Hepatocyte (in vitro differentiated cells): Measurements from ENCODE around the gene KDM4B. TPM values are rescaled to one million over a fixed set of nuclear protein-coding genes. Genes with fewer than 3 reads are reported as not detected.

Experiments
- DNase-seq: peaks from one replicate; pipeline ENCODE4 v3.0.0-alpha.2; 2016; ENCODE audit warnings: low spot score
- H2AFZ ChIP-seq: fragments of 200-600 bp; sonication (generic); 2 replicates; pipeline ENCODE4 v1.6.0; 2016; ENCODE audit warnings: antibody characterized with exemption, mild to moderate bottlenecking
- H3K27ac ChIP-seq: fragments of 200-600 bp; sonication (generic); 2 replicates; pipeline ENCODE4 v1.5.1; 2016; ENCODE audit warnings: mild to moderate bottlenecking
- H3K27me3 ChIP-seq: fragments of 200-600 bp; sonication (generic); 2 replicates; pipeline ENCODE4 v1.6.1; 2016
- H3K36me3 ChIP-seq: fragments of 200-600 bp; sonication (generic); replicated peaks from 2 replicates; pipeline ENCODE4 v1.5.1; 2016; ENCODE audit warnings: low read depth; ENCODE audit not compliant: insufficient read depth
- H3K4me1 ChIP-seq: fragments of 200-600 bp; sonication (generic); 2 replicates; pipeline ENCODE4 v1.5.1; 2016; ENCODE audit warnings: mild to moderate bottlenecking, moderate library complexity; ENCODE audit not compliant: insufficient read depth
- H3K4me2 ChIP-seq: fragments of 200-600 bp; sonication (generic); 2 replicates; pipeline ENCODE4 v1.6.0; 2016
- H3K4me3 ChIP-seq: fragments of 200-600 bp; sonication (generic); 2 replicates; pipeline ENCODE4 v1.5.1; 2016; ENCODE audit warnings: mild to moderate bottlenecking
- H3K79me2 ChIP-seq: fragments of 200-600 bp; sonication (generic); 2 replicates; pipeline ENCODE4 v1.6.0; 2017; ENCODE audit warnings: mild to moderate bottlenecking
- H3K9me2 ChIP-seq: fragments of 200-600 bp; sonication (generic); replicated peaks from 2 replicates; pipeline ENCODE4 v1.6.0; 2017; ENCODE audit warnings: mild to moderate bottlenecking; ENCODE audit not compliant: insufficient read depth
- H3K9me3 ChIP-seq: fragments of 200-600 bp; sonication (generic); 2 replicates; pipeline ENCODE4 v1.5.1; 2016; ENCODE audit warnings: low read depth, mild to moderate bottlenecking
- H4K20me1 ChIP-seq: fragments of 200-600 bp; sonication (generic); 2 replicates; pipeline ENCODE4 v1.6.0; 2016; ENCODE audit warnings: mild to moderate bottlenecking; ENCODE audit not compliant: insufficient read depth, poor library complexity, severe bottlenecking
- EZH2 ChIP-seq: fragments of 200-600 bp; sonication (generic); IDR thresholded peaks from 2 replicates; pipeline ENCODE4 v1.6.1; 2016; ENCODE audit warnings: antibody characterized with exemption, mild to moderate bottlenecking, borderline replicate concordance
- EZH2phosphoT487 ChIP-seq: fragments of 200-600 bp; sonication (generic); IDR thresholded peaks from one replicate; pipeline ENCODE4 v1.6.1; 2018; ENCODE audit warnings: antibody characterized with exemption, mild to moderate bottlenecking, low read depth, moderate library complexity; ENCODE audit not compliant: unreplicated experiment, severe bottlenecking
- WGBS: methylation state at CpG from one replicate; pipeline ENCODE4 v1.1.6; 2016; ENCODE audit warnings: low lambda C conversion rate; ENCODE audit errors: missing lambda C conversion rate; 5-methylcytosine and 5-hydroxymethylcytosine counted together
- polyA plus RNA-seq: library from polyadenylated mRNA; unstranded; fragments of >200 nt; fragmentation: Nextera tagmentation; extraction: Ambion mirVana; gene quantifications from 2 replicates; pipeline ENCODE4 v1.2.1, GENCODE V29; 2016
- total RNA-seq: library from RNA; depleted of rRNA; stranded (reverse); fragments of >200 nt; gene quantifications from 2 replicates; pipeline ENCODE4 v1.2.3, GENCODE V29; 2014
- TF ChIP-seq, protein P1 (sequence below): fragments of 200-600 bp; sonication (generic); IDR thresholded peaks from 2 replicates; pipeline ENCODE4 v1.5.1; 2016; ENCODE audit warnings: antibody characterized with exemption, mild to moderate bottlenecking; ENCODE audit not compliant: poor library complexity

KDM4B gene
- total and polyA plus RNA-seq, 2 experiments from 2014 or later: 22.2 to 29.6 TPM

DNA sequence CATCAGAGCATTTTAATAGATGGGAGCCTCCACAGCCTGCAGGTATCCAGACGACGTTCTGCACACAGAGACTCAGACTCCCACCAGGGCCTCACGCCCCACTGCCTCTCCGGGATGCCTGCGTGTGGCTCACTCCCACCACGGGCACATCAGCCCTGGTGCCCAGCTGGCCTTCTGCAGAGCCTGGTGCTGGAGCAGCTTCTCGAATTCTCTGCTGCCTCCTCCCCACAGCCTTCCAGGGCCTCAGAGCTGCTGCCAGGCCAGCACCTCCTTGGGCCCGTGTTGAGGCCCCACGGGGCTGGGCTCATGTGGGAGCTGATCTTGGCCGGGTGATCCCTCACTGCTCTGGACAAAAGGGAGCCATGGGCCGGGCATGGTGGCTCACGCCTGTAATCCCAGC, 90.9 kb downstream of the KDM4B start:
- H2AFZ ChIP-seq: no peak overlapping the region
- H4K20me1 ChIP-seq: peaks cover 2% of the 10 kb centered on the region
- no peaks in the 10 kb centered on the region for H3K36me3 ChIP-seq
- H3K9me3 ChIP-seq: no peaks in the 10 kb centered on the region
- no peaks in the 10 kb centered on the region for H3K4me1 ChIP-seq
- no peak for TF ChIP-seq EZH2phosphoT487
- no peak for TF ChIP-seq EZH2
- TF ChIP-seq, protein P1, sequence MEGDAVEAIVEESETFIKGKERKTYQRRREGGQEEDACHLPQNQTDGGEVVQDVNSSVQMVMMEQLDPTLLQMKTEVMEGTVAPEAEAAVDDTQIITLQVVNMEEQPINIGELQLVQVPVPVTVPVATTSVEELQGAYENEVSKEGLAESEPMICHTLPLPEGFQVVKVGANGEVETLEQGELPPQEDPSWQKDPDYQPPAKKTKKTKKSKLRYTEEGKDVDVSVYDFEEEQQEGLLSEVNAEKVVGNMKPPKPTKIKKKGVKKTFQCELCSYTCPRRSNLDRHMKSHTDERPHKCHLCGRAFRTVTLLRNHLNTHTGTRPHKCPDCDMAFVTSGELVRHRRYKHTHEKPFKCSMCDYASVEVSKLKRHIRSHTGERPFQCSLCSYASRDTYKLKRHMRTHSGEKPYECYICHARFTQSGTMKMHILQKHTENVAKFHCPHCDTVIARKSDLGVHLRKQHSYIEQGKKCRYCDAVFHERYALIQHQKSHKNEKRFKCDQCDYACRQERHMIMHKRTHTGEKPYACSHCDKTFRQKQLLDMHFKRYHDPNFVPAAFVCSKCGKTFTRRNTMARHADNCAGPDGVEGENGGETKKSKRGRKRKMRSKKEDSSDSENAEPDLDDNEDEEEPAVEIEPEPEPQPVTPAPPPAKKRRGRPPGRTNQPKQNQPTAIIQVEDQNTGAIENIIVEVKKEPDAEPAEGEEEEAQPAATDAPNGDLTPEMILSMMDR: no peak
- WGBS: 98% methylated on average over 12 of the region's 12 CpGs
- no peak for DNase-seq
- no peaks in the 10 kb centered on the region for H3K27me3 ChIP-seq
- H3K4me2 ChIP-seq: no peak overlapping the region
- H3K27ac ChIP-seq: no peak overlapping the region
- H3K4me3 ChIP-seq: no peak overlapping the region
- no peaks in the 10 kb centered on the region for H3K79me2 ChIP-seq
- H3K9me2 ChIP-seq: no peaks in the 10 kb centered on the region

DNA sequence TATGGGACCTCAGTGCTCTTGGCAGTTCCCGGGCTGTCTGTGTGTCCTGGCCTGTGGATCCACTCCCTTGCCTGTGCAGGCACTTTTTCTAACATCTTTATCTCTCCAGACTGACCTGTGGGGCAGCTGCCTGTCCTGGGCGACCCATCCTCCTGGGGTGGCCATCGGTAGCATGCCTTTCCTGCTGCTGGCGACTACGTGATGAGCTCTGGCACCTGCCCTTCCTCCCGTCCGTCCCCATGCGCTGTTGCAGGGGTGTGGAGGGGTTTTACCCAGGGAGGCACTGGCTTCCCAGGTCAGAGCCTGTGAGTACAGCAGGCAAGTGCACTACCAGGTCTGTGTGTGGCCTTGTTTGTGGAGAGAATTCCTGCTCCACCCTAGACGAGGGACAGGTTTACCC, 93.3 kb downstream of the KDM4B start:
- Histone ChIP-seq H3K9me3 (no peaks in the 10 kb centered on the region), H3K79me2 (no peaks in the 10 kb centered on the region), H3K4me1 (no peaks in the 10 kb centered on the region), H3K27ac (no peak overlapping the region), H4K20me1 (peaks cover 2% of the 10 kb centered on the region), H2AFZ (no peak overlapping the region), H3K36me3 (no peaks in the 10 kb centered on the region), H3K9me2 (no peaks in the 10 kb centered on the region), H3K27me3 (no peaks in the 10 kb centered on the region), H3K4me3 (no peak overlapping the region), H3K4me2 (no peak overlapping the region)
- 94% methylated on average over 9 of the region's 9 CpGs for WGBS
- no peak for DNase-seq
- TF ChIP-seq EZH2: no peak
- TF ChIP-seq EZH2phosphoT487: no peak
- TF ChIP-seq, protein P1: no peak

DNA sequence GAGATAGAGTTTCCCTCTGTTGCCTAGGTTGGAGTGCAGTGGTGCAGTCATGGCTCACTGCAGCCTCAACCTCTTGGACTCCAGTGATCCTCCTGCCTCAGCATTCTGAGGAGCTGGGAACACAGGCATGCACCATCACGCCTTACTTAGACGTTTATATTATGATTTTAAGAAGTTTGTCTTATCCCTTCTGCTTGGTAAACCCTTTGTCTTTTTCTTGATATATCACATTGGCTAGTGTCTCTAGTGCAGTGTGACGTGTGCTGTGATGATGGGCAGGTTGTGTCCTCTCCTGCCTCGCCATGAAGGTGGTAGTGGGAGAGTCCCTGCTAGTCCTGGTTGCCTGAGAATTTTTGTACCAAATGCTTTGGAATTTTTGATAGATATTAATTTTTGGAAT, 93.9 kb downstream of the KDM4B start:
- Histone ChIP-seq H3K27ac (no peak overlapping the region), H3K4me3 (no peak overlapping the region), H3K27me3 (no peaks in the 10 kb centered on the region), H3K4me2 (no peak overlapping the region), H3K9me2 (no peaks in the 10 kb centered on the region), H3K36me3 (no peaks in the 10 kb centered on the region), H3K9me3 (no peaks in the 10 kb centered on the region), H4K20me1 (peaks cover 2% of the 10 kb centered on the region), H3K4me1 (no peaks in the 10 kb centered on the region), H3K79me2 (no peaks in the 10 kb centered on the region), H2AFZ (no peak overlapping the region)
- TF ChIP-seq, protein P1: no peak
- TF ChIP-seq EZH2phosphoT487 (no peak), EZH2 (no peak)
- no peak for DNase-seq
- WGBS: 96% methylated on average over 4 of the region's 4 CpGs
